HEK293 (cell line): ENCODE results near the gene ZSCAN22.

Experiments used
- MZF1 ChIP-seq: fragments of 450-650 bp; formaldehyde crosslinking; IDR thresholded peaks from 2 replicates; pipeline ENCODE4 v1.5.1; 2017; ENCODE audit warnings: missing biosample characterization, missing genetic modification characterization, borderline replicate concordance
- SP7 ChIP-seq: fragments of 450-650 bp; formaldehyde crosslinking; IDR thresholded peaks from 2 replicates; pipeline ENCODE4 v1.5.1; 2016; ENCODE audit warnings: missing biosample characterization, missing genetic modification characterization
- TCF7L2 ChIP-seq: IDR thresholded peaks from 2 replicates; pipeline ENCODE4 v1.6.1; 2011; ENCODE audit warnings: low read depth, mild to moderate bottlenecking, inconsistent platforms, low read length, moderate library complexity, borderline replicate concordance
- ZBTB20 ChIP-seq: fragments of 450-650 bp; formaldehyde crosslinking; IDR thresholded peaks from 2 replicates; pipeline ENCODE4 v1.5.1; 2016; ENCODE audit warnings: missing biosample characterization, missing genetic modification characterization
- ZIC2 ChIP-seq: fragments of 450-650 bp; formaldehyde crosslinking; IDR thresholded peaks from 2 replicates; pipeline ENCODE4 v1.5.1; 2016; ENCODE audit warnings: missing biosample characterization, missing genetic modification characterization
- ZNF10 ChIP-seq: fragments of 450-650 bp; formaldehyde crosslinking; IDR thresholded peaks from 2 replicates; pipeline ENCODE4 v1.5.1; 2017; ENCODE audit warnings: missing biosample characterization, missing genetic modification characterization
- ZNF121 ChIP-seq: fragments of 450-650 bp; formaldehyde crosslinking; IDR thresholded peaks from 2 replicates; pipeline ENCODE4 v1.5.1; 2016; ENCODE audit warnings: missing biosample characterization, missing genetic modification characterization
- ZNF138 ChIP-seq: fragments of 450-650 bp; formaldehyde crosslinking; IDR thresholded peaks from 2 replicates; pipeline ENCODE4 v1.5.1; 2016; ENCODE audit warnings: missing biosample characterization, missing genetic modification characterization, borderline replicate concordance
- ZNF211 ChIP-seq: fragments of 450-650 bp; formaldehyde crosslinking; IDR thresholded peaks from 2 replicates; pipeline ENCODE4 v1.5.1; 2016; ENCODE audit warnings: low read depth, missing biosample characterization, missing genetic modification characterization
- ZNF324 ChIP-seq: fragments of 450-650 bp; formaldehyde crosslinking; IDR thresholded peaks from 2 replicates; pipeline ENCODE4 v1.5.1; 2016; ENCODE audit warnings: missing biosample characterization, missing genetic modification characterization
- ZNF48 ChIP-seq: fragments of 450-650 bp; formaldehyde crosslinking; IDR thresholded peaks from 2 replicates; pipeline ENCODE4 v1.5.1; 2016; ENCODE audit warnings: missing biosample characterization, missing genetic modification characterization
- ZNF747 ChIP-seq: fragments of 450-650 bp; formaldehyde crosslinking; IDR thresholded peaks from 2 replicates; pipeline ENCODE4 v1.5.1; 2016; ENCODE audit warnings: missing biosample characterization, missing genetic modification characterization
- ZNF76 ChIP-seq: fragments of 450-650 bp; formaldehyde crosslinking; IDR thresholded peaks from 2 replicates; pipeline ENCODE4; 2016; ENCODE audit warnings: low read depth, missing biosample characterization, missing genetic modification characterization, borderline replicate concordance
- ZNF777 ChIP-seq: fragments of 450-650 bp; formaldehyde crosslinking; IDR thresholded peaks from 2 replicates; pipeline ENCODE4 v1.5.1; 2017; ENCODE audit warnings: missing biosample characterization, missing genetic modification characterization, borderline replicate concordance
- ZNF785 ChIP-seq: fragments of 450-650 bp; formaldehyde crosslinking; IDR thresholded peaks from 2 replicates; pipeline ENCODE4 v1.5.1; 2016; ENCODE audit warnings: missing biosample characterization, missing genetic modification characterization
- ZNF792 ChIP-seq: fragments of 450-650 bp; formaldehyde crosslinking; IDR thresholded peaks from 2 replicates; pipeline ENCODE4 v1.5.1; 2016; ENCODE audit warnings: missing biosample characterization, missing genetic modification characterization
- TF ChIP-seq, protein P1 (sequence below): fragments of 450-650 bp; formaldehyde crosslinking; IDR thresholded peaks from 2 replicates; pipeline ENCODE4 v1.5.1; 2016; ENCODE audit warnings: missing biosample characterization, missing genetic modification characterization
- TF ChIP-seq, protein P2 (sequence below): fragments of 450-650 bp; formaldehyde crosslinking; IDR thresholded peaks from 2 replicates; pipeline ENCODE4 v1.5.1; 2016; ENCODE audit warnings: missing biosample characterization, missing genetic modification characterization
- TF ChIP-seq, protein P3 (sequence below): fragments of 450-650 bp; formaldehyde crosslinking; IDR thresholded peaks from 2 replicates; pipeline ENCODE4 v1.5.1; 2016; ENCODE audit warnings: missing biosample characterization, missing genetic modification characterization
- TF ChIP-seq, protein P4 (sequence below): fragments of 450-650 bp; formaldehyde crosslinking; IDR thresholded peaks from 2 replicates; pipeline ENCODE4 v1.5.1; 2016; ENCODE audit warnings: missing biosample characterization, missing genetic modification characterization
- TF ChIP-seq, protein P5 (sequence below): fragments of 450-650 bp; formaldehyde crosslinking; IDR thresholded peaks from 2 replicates; pipeline ENCODE4 v1.5.1; 2016; ENCODE audit warnings: missing biosample characterization, missing genetic modification characterization
- TF ChIP-seq, protein P6 (sequence below): fragments of 450-650 bp; IDR thresholded peaks from 2 replicates; pipeline ENCODE4 v1.5.1; 2018; ENCODE audit warnings: missing biosample characterization, mild to moderate bottlenecking, missing genetic modification characterization
- TF ChIP-seq, protein P7 (sequence below): fragments of 450-650 bp; formaldehyde crosslinking; IDR thresholded peaks from 2 replicates; pipeline ENCODE4 v1.5.1; 2016; ENCODE audit warnings: missing biosample characterization, missing genetic modification characterization

The ZSCAN22 gene

DNA sequence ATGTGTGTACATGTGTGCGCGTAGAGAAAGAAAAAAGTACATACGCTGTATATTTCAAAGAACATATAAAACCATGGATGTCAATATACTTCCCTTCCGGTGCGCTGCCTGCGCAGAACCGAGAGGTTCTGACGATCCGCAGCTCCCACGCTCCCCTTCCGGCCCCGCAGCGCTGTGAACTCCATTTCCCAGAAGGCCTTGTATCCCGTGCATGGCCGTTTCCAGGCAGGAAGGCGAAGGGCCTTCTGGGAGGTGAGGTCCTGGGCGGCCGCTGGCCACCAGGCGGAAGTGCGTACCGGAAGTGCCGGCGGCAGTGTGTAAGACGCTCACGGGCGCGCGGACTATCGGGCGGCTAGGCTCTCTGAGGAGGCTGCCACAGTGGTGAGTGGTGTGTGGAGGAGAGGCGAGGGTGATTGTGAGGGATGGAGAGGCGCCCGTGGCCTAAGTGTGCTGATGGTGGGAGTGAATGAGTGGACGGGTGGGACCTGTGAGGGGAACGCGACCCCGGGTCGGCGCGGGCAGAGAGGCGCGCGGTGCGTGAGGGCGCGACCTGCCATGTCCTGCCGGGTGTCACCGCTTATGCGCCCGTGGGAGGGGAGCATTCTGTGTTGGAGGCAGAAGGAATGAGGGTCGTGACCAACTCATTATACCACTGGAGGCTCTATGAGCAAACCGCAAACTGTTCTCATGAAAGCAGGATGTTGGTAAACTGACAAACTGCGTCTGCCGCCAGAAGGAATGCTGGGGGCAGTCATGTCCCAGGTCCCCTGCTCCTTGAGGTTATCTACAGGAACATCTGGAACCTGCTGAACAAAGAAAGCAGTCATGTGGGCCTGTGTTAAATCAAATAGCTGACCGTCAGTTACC, 21.5 kb upstream of the ZSCAN22 start, which contains the start of gene ERVK3-1 (continued):
- TF ChIP-seq, protein P1, sequence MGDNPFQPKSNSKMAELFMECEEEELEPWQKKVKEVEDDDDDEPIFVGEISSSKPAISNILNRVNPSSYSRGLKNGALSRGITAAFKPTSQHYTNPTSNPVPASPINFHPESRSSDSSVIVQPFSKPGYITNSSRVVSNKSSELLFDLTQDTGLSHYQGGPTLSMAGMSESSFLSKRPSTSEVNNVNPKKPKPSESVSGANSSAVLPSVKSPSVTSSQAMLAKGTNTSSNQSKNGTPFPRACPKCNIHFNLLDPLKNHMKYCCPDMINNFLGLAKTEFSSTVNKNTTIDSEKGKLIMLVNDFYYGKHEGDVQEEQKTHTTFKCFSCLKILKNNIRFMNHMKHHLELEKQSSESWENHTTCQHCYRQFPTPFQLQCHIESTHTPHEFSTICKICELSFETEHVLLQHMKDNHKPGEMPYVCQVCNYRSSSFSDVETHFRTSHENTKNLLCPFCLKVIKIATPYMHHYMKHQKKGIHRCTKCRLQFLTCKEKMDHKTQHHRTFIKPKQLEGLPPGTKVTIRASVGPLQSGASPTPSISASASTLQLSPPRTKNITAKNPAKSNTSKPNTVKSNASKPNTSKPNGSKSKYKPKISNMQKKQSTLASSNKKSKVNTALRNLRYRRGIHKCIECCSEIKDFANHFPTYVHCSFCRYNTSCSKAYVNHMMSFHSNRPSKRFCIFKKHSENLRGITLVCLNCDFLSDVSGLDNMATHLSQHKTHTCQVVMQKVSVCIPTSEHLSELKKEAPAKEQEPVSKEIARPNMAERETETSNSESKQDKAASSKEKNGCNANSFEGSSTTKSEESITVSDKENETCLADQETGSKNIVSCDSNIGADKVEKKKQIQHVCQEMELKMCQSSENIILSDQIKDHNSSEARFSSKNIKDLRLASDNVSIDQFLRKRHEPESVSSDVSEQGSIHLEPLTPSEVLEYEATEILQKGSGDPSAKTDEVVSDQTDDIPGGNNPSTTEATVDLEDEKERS (tag by site-specific recombination) = no peak
- TF ChIP-seq MZF1 (tag by site-specific recombination) = 0 out of 2 replicates have a peak, but pooled peaks have one; percentile 9
- TF ChIP-seq ZNF777 (tag by site-specific recombination) = peak; percentile 46; the same call in 1 of the 2 replicates
- peak; percentile 80; the same call in 1 of the 2 replicates for TF ChIP-seq ZNF785
- TF ChIP-seq, protein P2, sequence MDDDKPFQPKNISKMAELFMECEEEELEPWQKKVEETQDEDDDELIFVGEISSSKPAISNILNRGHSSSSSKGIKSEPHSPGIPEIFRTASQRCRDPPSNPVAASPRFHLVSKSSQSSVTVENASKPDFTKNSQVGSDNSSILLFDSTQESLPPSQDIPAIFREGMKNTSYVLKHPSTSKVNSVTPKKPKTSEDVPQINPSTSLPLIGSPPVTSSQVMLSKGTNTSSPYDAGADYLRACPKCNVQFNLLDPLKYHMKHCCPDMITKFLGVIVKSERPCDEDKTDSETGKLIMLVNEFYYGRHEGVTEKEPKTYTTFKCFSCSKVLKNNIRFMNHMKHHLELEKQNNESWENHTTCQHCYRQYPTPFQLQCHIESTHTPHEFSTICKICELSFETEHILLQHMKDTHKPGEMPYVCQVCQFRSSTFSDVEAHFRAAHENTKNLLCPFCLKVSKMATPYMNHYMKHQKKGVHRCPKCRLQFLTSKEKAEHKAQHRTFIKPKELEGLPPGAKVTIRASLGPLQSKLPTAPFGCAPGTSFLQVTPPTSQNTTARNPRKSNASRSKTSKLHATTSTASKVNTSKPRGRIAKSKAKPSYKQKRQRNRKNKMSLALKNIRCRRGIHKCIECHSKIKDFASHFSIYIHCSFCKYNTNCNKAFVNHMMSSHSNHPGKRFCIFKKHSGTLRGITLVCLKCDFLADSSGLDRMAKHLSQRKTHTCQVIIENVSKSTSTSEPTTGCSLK (tag by site-specific recombination) = no peak
- no peak for TF ChIP-seq ZIC2 (tag by site-specific recombination)
- TF ChIP-seq, protein P3, sequence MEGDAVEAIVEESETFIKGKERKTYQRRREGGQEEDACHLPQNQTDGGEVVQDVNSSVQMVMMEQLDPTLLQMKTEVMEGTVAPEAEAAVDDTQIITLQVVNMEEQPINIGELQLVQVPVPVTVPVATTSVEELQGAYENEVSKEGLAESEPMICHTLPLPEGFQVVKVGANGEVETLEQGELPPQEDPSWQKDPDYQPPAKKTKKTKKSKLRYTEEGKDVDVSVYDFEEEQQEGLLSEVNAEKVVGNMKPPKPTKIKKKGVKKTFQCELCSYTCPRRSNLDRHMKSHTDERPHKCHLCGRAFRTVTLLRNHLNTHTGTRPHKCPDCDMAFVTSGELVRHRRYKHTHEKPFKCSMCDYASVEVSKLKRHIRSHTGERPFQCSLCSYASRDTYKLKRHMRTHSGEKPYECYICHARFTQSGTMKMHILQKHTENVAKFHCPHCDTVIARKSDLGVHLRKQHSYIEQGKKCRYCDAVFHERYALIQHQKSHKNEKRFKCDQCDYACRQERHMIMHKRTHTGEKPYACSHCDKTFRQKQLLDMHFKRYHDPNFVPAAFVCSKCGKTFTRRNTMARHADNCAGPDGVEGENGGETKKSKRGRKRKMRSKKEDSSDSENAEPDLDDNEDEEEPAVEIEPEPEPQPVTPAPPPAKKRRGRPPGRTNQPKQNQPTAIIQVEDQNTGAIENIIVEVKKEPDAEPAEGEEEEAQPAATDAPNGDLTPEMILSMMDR (tag by site-specific recombination) = peak; percentile 84; the same call in 1 of the 2 replicates
- peak; percentile 72; the same call in 1 of the 2 replicates for TF ChIP-seq ZBTB20 (tag by site-specific recombination)
- no peak for TF ChIP-seq ZNF747 (tag by site-specific recombination)
- peak; percentile 61; the same call in 1 of the 2 replicates for TF ChIP-seq ZNF121 (tag by site-specific recombination)
- no peak for TF ChIP-seq ZNF48 (tag by site-specific recombination)
- TF ChIP-seq TCF7L2 = no peak; the same call in 1 of the 2 replicates
- TF ChIP-seq, protein P4, sequence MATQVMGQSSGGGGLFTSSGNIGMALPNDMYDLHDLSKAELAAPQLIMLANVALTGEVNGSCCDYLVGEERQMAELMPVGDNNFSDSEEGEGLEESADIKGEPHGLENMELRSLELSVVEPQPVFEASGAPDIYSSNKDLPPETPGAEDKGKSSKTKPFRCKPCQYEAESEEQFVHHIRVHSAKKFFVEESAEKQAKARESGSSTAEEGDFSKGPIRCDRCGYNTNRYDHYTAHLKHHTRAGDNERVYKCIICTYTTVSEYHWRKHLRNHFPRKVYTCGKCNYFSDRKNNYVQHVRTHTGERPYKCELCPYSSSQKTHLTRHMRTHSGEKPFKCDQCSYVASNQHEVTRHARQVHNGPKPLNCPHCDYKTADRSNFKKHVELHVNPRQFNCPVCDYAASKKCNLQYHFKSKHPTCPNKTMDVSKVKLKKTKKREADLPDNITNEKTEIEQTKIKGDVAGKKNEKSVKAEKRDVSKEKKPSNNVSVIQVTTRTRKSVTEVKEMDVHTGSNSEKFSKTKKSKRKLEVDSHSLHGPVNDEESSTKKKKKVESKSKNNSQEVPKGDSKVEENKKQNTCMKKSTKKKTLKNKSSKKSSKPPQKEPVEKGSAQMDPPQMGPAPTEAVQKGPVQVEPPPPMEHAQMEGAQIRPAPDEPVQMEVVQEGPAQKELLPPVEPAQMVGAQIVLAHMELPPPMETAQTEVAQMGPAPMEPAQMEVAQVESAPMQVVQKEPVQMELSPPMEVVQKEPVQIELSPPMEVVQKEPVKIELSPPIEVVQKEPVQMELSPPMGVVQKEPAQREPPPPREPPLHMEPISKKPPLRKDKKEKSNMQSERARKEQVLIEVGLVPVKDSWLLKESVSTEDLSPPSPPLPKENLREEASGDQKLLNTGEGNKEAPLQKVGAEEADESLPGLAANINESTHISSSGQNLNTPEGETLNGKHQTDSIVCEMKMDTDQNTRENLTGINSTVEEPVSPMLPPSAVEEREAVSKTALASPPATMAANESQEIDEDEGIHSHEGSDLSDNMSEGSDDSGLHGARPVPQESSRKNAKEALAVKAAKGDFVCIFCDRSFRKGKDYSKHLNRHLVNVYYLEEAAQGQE (tag by site-specific recombination) = 0 out of 2 replicates have a peak, but pooled peaks have one; percentile 49
- peak; percentile 83; the same call in 1 of the 2 replicates for TF ChIP-seq ZNF792
- peak; percentile 98 for TF ChIP-seq ZNF76 (tag by site-specific recombination)
- no peak for TF ChIP-seq ZNF211 (tag by site-specific recombination)
- TF ChIP-seq, protein P5, sequence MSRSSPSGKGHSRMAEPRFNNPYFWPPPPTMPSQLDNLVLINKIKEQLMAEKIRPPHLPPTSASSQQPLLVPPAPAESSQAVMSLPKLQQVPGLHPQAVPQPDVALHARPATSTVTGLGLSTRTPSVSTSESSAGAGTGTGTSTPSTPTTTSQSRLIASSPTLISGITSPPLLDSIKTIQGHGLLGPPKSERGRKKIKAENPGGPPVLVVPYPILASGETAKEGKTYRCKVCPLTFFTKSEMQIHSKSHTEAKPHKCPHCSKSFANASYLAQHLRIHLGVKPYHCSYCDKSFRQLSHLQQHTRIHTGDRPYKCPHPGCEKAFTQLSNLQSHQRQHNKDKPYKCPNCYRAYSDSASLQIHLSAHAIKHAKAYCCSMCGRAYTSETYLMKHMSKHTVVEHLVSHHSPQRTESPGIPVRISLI (tag by site-specific recombination) = no peak
- TF ChIP-seq, protein P6, sequence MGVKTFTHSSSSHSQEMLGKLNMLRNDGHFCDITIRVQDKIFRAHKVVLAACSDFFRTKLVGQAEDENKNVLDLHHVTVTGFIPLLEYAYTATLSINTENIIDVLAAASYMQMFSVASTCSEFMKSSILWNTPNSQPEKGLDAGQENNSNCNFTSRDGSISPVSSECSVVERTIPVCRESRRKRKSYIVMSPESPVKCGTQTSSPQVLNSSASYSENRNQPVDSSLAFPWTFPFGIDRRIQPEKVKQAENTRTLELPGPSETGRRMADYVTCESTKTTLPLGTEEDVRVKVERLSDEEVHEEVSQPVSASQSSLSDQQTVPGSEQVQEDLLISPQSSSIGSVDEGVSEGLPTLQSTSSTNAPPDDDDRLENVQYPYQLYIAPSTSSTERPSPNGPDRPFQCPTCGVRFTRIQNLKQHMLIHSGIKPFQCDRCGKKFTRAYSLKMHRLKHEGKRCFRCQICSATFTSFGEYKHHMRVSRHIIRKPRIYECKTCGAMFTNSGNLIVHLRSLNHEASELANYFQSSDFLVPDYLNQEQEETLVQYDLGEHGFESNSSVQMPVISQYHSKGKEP (tag by site-specific recombination) = no peak
- TF ChIP-seq ZNF138 = no peak
- TF ChIP-seq ZNF10 (tag by site-specific recombination) = no peak
- peak; percentile 81 for TF ChIP-seq SP7 (tag by site-specific recombination)
- 0 out of 2 replicates have a peak, but pooled peaks have one; percentile 33 for TF ChIP-seq ZNF324
- TF ChIP-seq, protein P7, sequence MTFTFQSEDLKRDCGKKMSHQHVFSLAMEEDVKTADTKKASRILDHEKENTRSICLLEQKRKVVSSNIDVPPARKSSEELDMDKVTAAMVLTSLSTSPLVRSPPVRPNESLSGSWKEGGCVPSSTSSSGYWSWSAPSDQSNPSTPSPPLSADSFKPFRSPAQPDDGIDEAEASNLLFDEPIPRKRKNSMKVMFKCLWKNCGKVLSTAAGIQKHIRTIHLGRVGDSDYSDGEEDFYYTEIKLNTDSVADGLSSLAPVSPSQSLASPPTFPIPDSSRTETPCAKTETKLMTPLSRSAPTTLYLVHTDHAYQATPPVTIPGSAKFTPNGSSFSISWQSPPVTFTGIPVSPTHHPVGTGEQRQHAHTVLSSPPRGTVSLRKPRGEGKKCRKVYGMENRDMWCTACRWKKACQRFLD (tag by site-specific recombination) = no peak
